ENCODE measurements around the gene B2M. TPM values are rescaled to one million over a fixed set of nuclear protein-coding genes. Genes with fewer than 3 reads are reported as not detected.
A peak's percentile ranks its signal among the peaks of the same experiment; 100 is the strongest.
"Not testable (repeated sequence)": the region's sequence is repeated elsewhere in the genome, so short reads cannot be mapped to it uniquely, and the experiment has no call there.

B2M gene
- total RNA-seq, 2 donors from 2014 or later: 1,809 to 2,111 TPM

GRCh38 chr15:44718927-44719292 is 7.6 kb downstream of the B2M start:
- intact Hi-C loops (cut with DNase I): no loop called here
- DNase-seq (ENCODE audit: low spot score): no peak

- intact Hi-C loops (cut with DNase I): no loop called here
- DNase-seq (ENCODE audit: low spot score): no peak
These were observed 8.1 kb downstream of the B2M start for GRCh38 chr15:44719293-44719999.

- intact Hi-C loops (cut with DNase I): not testable (repeated sequence)
These were observed 8.7 kb downstream of the B2M start for GRCh38 chr15:44720000-44720435.

GRCh38 chr15:44720460-44721176 is 9.3 kb downstream of the B2M start:
- DNase-seq (ENCODE audit: low spot score): no peak
- intact Hi-C loops (cut with DNase I): no loop called here

More at GRCh38 chr15:44720000-44720435, 8.7 kb downstream of the B2M start:
- not testable (repeated sequence) for DNase-seq (ENCODE audit: low spot score)

GRCh38 chr15:44722011-44722410 is 10.7 kb downstream of the B2M start:
- intact Hi-C loops (cut with DNase I): no loop called here
- DNase-seq (ENCODE audit: low spot score): no peak

GRCh38 chr15:44726136-44726535 is 14.8 kb downstream of the B2M start:
- intact Hi-C loops (cut with DNase I): no loop called here

GRCh38 chr15:44726568-44727484 is 15.5 kb downstream of the B2M start:
- no peak for DNase-seq (ENCODE audit: low spot score)
- intact Hi-C loops (cut with DNase I): no loop called here

More at GRCh38 chr15:44726136-44726535, 14.8 kb downstream of the B2M start:
- DNase-seq (ENCODE audit: low spot score): no peak

GRCh38 chr15:44727485-44728231 is 16.3 kb downstream of the B2M start:
- no peak for DNase-seq (ENCODE audit: low spot score)
- intact Hi-C loops (cut with DNase I): no loop called here

- intact Hi-C loops (cut with DNase I); DNase-seq (ENCODE audit: low spot score): not testable (repeated sequence)
These were observed 16.9 kb downstream of the B2M start for GRCh38 chr15:44728232-44728575.

- intact Hi-C loops (cut with DNase I): no loop called here
- peak; percentile 98 for DNase-seq (ENCODE audit: low spot score)
These were observed 17.5 kb downstream of the B2M start for GRCh38 chr15:44728576-44729407.

GRCh38 chr15:44729408-44730127 is 18.3 kb downstream of the B2M start:
- intact Hi-C loops (cut with DNase I): loop anchor here (10.0 kb wide), 2 partner anchors 125 to 145 kb away; no protein-coding TSS in a partner anchor
- no peak for DNase-seq (ENCODE audit: low spot score)

GRCh38 chr15:44734839-44735481 is 23.6 kb downstream of the B2M start:
- no peak for DNase-seq (ENCODE audit: low spot score)
- intact Hi-C loops (cut with DNase I): loop anchor here (5.0 to 10.0 kb wide), 3 partner anchors 73 to 150 kb away; partner anchors contain the start of gene SPG11 (in 2 of the 2)

- intact Hi-C loops (cut with DNase I): loop anchor here (5.0 to 10.0 kb wide), 3 partner anchors 73 to 151 kb away; partner anchors contain the start of gene SPG11 (in 2 of the 2)
- no peak for DNase-seq (ENCODE audit: low spot score)
These were observed 24.3 kb downstream of the B2M start for GRCh38 chr15:44735482-44736180.

- DNase-seq (ENCODE audit: low spot score): no peak
- intact Hi-C loops (cut with DNase I): loop anchor here (5.0 to 10.0 kb wide), 3 partner anchors 74 to 151 kb away; partner anchors contain the start of gene SPG11 (in 2 of the 2)
These were observed 25.0 kb downstream of the B2M start, which contains the start of gene TRIM69 for GRCh38 chr15:44736181-44736765. Gene TRIM69, plus strand, starts transcription at chr15:44736528. Its CDS starts 177 bp downstream, at chr15:44736705.

GRCh38 chr15:44738340-44738984 is 27.1 kb downstream of the B2M start:
- intact Hi-C loops (cut with DNase I): loop anchor here (5.0 to 10.0 kb wide), 3 partner anchors 76 to 154 kb away; partner anchors contain the start of gene SPG11 (in 2 of the 2)
- no peak for DNase-seq (ENCODE audit: low spot score)
